Tibial nerve (tissue), 4 donors: ENCODE measurements around the gene AHCYL2. TPM values are rescaled to one million over a fixed set of nuclear protein-coding genes. Genes with fewer than 3 reads are reported as not detected.

Source experiments
- DNase-seq, 2 donors: peaks; one replicate each; pipeline ENCODE4 v3.0.0-alpha.2; 2019; ENCODE audit warnings: low spot score in 2 of 2
- H3K27ac ChIP-seq, 4 donors: fragments of 200-600 bp; sonication (generic) in 3 of 4; one replicate each; pipeline ENCODE4 v1.5.1; 2017 to 2019; ENCODE audit warnings: mild to moderate bottlenecking in 1 of 4
- H3K27me3 ChIP-seq, 2 donors: fragments of 200-600 bp; sonication (generic) in 1 of 2; one replicate each; pipeline versions ENCODE4 v1.5.1 to v1.6.0; 2017 to 2019
- H3K36me3 ChIP-seq, 3 donors: fragments of 200-600 bp; sonication (generic); one replicate each; pipeline ENCODE4 v1.5.1; 2018 to 2019
- H3K4me1 ChIP-seq, 4 donors: fragments of 200-600 bp; sonication (generic) in 3 of 4; one replicate each; pipeline ENCODE4 v1.5.1; 2017 to 2019
- H3K4me3 ChIP-seq, 4 donors: fragments of 200-600 bp; sonication (generic) in 3 of 4; one replicate each; pipeline ENCODE4 v1.5.1; 2017 to 2019; ENCODE audit warnings: mild to moderate bottlenecking in 1 of 4, moderate library complexity in 1 of 4
- H3K9me3 ChIP-seq, 4 donors: fragments of 200-600 bp; sonication (generic) in 3 of 4; one replicate each; pipeline ENCODE4 v1.5.1; 2017 to 2019
- EP300 ChIP-seq, 2 donors: sonication (generic); formaldehyde crosslinking; IDR thresholded peaks; one replicate each; pipeline ENCODE4 v1.6.1; 2017; ENCODE audit warnings: antibody characterized with exemption in 2 of 2, mild to moderate bottlenecking in 1 of 2
- POLR2A ChIP-seq, 2 donors: fragments of 450-650 bp; IDR thresholded peaks; one replicate each; pipeline ENCODE4 v1.6.1; 2017; ENCODE audit warnings: antibody characterized with exemption in 2 of 2, mild to moderate bottlenecking in 2 of 2, moderate library complexity in 2 of 2
- WGBS, 2 donors: methylation state at CpG; one replicate each; pipeline ENCODE4 v1.1.5; 2018; 5-methylcytosine and 5-hydroxymethylcytosine counted together
- total RNA-seq, 4 donors: library from RNA; depleted of rRNA; stranded (reverse); fragments of >200 nt; gene quantifications; one replicate each; pipeline ENCODE4 v1.1.0, GENCODE V29; 2016
- TF ChIP-seq, protein P1 (sequence below), 5 experiments: fragments of 200-600 bp in 3 of 5; fragments of 450-650 bp in 2 of 5; sonication (generic) in 3 of 5; IDR thresholded peaks; one replicate each; pipeline ENCODE4 v1.5.1; 2016 to 2019; ENCODE audit warnings: antibody characterized with exemption in 5 of 5, mild to moderate bottlenecking in 3 of 5, moderate library complexity in 2 of 5

Gene AHCYL2
- total RNA-seq, 4 donors from 2014 or later: 21.6 to 42.9 (median 30.9) TPM

DNA sequence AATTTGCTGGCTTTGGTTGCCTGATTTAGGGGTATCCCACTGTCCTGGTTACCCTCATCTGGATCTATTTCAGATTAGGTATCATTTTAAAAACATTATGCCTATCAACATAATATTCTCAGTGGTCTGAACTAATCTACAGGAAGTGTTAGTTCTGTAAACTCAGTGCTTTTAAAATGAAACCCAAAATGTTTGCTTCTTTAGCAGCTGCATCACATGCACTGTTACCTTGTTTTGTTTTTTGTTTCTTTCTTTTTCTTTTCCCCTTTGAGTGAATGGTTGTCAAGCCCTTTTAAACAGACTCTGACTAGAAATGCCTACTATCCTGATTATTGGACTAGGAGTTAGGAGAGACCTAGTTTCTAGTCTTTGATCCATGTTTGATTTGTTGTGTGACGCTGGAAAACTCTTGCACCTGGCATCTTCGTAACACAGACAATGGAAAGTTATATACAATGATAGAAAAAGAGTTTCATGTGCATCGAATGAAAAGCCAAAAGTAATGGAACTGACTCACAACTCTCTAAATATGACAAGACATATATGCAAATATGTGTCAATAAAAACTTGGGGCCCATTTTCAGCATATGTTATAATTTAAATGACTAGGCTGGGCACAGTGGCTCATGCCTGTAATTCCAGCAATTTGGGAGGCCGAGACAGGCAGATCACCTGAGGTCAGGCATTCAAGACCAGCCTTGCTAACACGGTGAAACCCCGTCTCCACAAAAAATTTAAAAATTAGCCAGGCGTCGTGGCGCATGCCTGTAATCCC, 157.1 kb downstream of the AHCYL2 start:
- TF ChIP-seq POLR2A (IDR thresholded peaks at IDR 0.05): no peak
- TF ChIP-seq EP300 (IDR thresholded peaks at IDR 0.05): no peak
- TF ChIP-seq, protein P1, sequence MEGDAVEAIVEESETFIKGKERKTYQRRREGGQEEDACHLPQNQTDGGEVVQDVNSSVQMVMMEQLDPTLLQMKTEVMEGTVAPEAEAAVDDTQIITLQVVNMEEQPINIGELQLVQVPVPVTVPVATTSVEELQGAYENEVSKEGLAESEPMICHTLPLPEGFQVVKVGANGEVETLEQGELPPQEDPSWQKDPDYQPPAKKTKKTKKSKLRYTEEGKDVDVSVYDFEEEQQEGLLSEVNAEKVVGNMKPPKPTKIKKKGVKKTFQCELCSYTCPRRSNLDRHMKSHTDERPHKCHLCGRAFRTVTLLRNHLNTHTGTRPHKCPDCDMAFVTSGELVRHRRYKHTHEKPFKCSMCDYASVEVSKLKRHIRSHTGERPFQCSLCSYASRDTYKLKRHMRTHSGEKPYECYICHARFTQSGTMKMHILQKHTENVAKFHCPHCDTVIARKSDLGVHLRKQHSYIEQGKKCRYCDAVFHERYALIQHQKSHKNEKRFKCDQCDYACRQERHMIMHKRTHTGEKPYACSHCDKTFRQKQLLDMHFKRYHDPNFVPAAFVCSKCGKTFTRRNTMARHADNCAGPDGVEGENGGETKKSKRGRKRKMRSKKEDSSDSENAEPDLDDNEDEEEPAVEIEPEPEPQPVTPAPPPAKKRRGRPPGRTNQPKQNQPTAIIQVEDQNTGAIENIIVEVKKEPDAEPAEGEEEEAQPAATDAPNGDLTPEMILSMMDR (IDR thresholded peaks at IDR 0.05): no peak
- no peaks in the 10 kb centered on the region for H3K9me3 ChIP-seq
- 96% methylated on average over 9 of the region's 9 CpGs for WGBS, 2 donors
- no peak for DNase-seq
- H3K4me1 ChIP-seq: no peaks in the 10 kb centered on the region
- peaks cover 0 to 16% (median 0%) of the 10 kb centered on the region in 3 donors for H3K36me3 ChIP-seq
- no peak overlapping the region for H3K4me3 ChIP-seq
- no peak overlapping the region for H3K27ac ChIP-seq
- no peaks in the 10 kb centered on the region for H3K27me3 ChIP-seq

DNA sequence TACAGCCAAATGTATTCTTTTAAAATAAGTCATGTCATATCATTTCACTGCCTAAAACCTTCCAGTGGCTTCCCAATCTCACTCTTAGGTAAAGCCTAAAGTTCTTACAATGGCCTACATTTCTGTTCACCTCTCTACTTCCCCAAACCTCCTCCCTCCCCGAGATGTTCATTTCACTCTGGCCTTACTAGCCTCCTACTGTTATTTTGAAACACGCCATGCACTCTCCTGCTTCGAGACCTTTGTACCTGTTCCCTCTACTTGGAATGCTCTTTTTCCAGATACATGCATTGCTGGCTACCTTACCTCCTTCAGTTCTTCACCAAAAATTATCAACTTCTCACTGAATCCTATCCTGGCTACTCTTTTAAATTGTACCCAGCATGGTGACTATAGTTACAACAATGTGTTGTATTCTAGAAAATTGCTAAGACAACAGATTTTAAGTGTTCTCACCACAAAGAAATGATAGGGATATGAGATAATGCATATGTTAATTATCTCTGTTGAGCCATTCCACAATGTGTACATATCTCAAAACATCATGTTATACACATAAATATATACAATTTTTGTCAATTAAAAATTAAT, 158.8 kb downstream of the AHCYL2 start:
- Histone ChIP-seq H3K4me3 (no peak overlapping the region), H3K9me3 (no peaks in the 10 kb centered on the region), H3K27ac (no peak overlapping the region), H3K4me1 (no peaks in the 10 kb centered on the region), H3K36me3 (peaks cover 0 to 16% (median 0%) of the 10 kb centered on the region in 3 donors), H3K27me3 (no peaks in the 10 kb centered on the region)
- TF ChIP-seq POLR2A (IDR thresholded peaks at IDR 0.05) (no peak), EP300 (IDR thresholded peaks at IDR 0.05) (no peak)
- TF ChIP-seq, protein P1 (IDR thresholded peaks at IDR 0.05): no peak
- WGBS, 2 donors: 60 to 63% methylated on average over 3 of the region's 3 CpGs
- no peak for DNase-seq

DNA sequence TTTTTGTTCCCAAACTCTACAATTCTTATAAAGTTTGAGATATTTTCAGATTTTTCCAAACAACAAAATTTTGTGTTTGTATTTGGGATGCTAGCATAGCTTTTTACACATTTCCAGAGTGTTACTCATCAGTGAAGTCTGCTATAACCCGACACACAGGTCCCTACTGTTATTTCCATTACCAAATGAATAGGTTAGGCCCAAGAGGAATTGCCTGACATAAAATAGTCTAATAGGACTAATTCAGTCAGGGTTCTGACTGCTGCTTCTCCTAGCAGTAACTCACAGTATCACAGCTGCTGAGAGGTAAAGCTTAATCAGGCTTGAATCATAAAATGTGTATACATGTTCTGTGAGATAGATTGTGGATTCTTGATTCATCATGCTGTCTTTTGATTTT, 160.3 kb downstream of the AHCYL2 start:
- no peak overlapping the region for H3K4me3 ChIP-seq
- WGBS, 2 donors: 78 to 87% methylated on average over 1 of the region's 1 CpG
- TF ChIP-seq POLR2A (IDR thresholded peaks at IDR 0.05) (no peak), EP300 (IDR thresholded peaks at IDR 0.05) (no peak)
- TF ChIP-seq, protein P1 (IDR thresholded peaks at IDR 0.05): no peak
- H3K27ac ChIP-seq: no peak overlapping the region
- H3K4me1 ChIP-seq: no peaks in the 10 kb centered on the region
- H3K36me3 ChIP-seq: peaks cover 0 to 19% (median 0%) of the 10 kb centered on the region in 3 donors
- H3K9me3 ChIP-seq: no peaks in the 10 kb centered on the region
- DNase-seq: no peak
- no peaks in the 10 kb centered on the region for H3K27me3 ChIP-seq

DNA sequence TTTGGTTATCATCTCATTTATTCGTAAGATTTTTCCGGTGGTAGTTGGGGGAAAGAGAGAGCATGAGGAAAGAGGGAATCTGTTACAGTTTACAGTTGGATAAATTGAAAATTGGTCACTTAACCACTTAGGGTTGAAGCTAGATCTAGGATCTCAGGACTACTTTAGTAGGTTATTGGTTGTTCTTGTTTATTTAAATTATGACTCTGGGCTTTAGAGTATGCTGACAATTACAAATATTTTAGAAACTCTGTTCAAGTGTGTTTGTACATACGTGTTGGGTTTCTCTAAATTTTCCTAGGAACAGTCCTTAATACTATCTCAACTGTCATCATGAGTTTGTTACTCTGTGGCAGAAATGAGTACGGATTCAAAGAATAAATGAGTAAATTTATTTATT, 160.8 kb downstream of the AHCYL2 start:
- Histone ChIP-seq H3K9me3 (no peaks in the 10 kb centered on the region), H3K36me3 (peaks cover 0 to 22% (median 0%) of the 10 kb centered on the region in 3 donors), H3K4me3 (no peak overlapping the region), H3K27ac (no peak overlapping the region), H3K4me1 (no peaks in the 10 kb centered on the region), H3K27me3 (no peaks in the 10 kb centered on the region)
- no peak for DNase-seq
- WGBS, 2 donors: 95 to 99% methylated on average over 4 of the region's 4 CpGs
- TF ChIP-seq, protein P1 (IDR thresholded peaks at IDR 0.05): no peak
- TF ChIP-seq EP300 (IDR thresholded peaks at IDR 0.05) (no peak), POLR2A (IDR thresholded peaks at IDR 0.05) (no peak)

DNA sequence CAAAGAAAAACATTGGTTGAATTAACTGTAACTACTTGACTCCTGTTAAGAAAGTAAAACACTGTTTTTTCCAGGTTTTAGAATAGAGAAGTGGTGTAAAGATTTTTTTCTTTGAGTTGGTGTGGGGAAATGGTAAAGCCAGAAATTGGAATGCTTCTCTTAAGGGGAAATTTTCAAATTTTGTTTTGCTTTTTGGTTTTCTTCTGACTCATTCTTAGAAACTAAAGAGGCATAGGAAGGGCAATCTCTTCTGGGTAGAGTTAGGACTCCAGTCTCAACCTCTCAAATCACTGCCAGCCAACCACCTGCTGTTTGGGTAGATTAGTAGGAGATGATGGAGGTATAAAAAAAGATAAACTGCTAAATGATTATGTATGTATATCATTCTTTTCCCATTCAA, 161.7 kb downstream of the AHCYL2 start:
- Histone ChIP-seq H3K27me3 (no peaks in the 10 kb centered on the region), H3K36me3 (peaks cover 0 to 18% (median 0%) of the 10 kb centered on the region in 3 donors), H3K4me1 (no peaks in the 10 kb centered on the region), H3K27ac (no peak overlapping the region), H3K4me3 (no peak overlapping the region), H3K9me3 (no peaks in the 10 kb centered on the region)
- no peak for TF ChIP-seq POLR2A (IDR thresholded peaks at IDR 0.05)
- no peak for TF ChIP-seq EP300 (IDR thresholded peaks at IDR 0.05)
- TF ChIP-seq, protein P1 (IDR thresholded peaks at IDR 0.05): no peak
- DNase-seq: no peak
